Hepatic stellate cell (primary cell): Measurements from ENCODE around the gene CMTM6.
"Not testable (repeated sequence)": the region's sequence is repeated elsewhere in the genome, so short reads cannot be mapped to it uniquely, and the experiment has no call there.

Experiments
- DNase-seq: peaks from one replicate; pipeline ENCODE4 v3.0.0; 2011; ENCODE audit warnings: low spot score

CMTM6 gene

GRCh38 chr3:32499585-32499984, 3.1 kb downstream of the CMTM6 start:
- no peak for DNase-seq

- no peak for DNase-seq
Observed at GRCh38 chr3:32498992-32499391, 3.7 kb downstream of the CMTM6 start.

- DNase-seq = no peak
Observed at GRCh38 chr3:32498252-32498651, 4.4 kb downstream of the CMTM6 start.

DNA sequence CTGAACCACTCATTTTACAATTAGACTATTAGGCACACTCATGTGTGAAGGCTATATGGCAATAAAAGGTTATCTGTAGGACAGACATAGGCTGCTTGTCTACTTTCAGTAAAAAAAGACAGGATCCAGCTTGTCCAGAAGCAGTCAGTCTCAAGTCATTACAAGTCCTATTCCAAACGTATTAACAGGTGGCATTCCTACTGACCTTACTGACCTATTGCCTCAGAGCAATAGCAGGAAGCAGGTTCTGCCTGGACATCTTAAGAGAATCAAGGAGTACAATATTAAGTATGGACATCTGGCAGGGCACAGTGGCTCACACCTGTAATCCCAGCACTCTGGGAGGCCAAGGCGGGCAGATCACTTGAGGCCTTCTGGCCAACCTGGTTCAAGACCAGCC, 7.0 kb downstream of the CMTM6 start:
- no peak for DNase-seq

DNA sequence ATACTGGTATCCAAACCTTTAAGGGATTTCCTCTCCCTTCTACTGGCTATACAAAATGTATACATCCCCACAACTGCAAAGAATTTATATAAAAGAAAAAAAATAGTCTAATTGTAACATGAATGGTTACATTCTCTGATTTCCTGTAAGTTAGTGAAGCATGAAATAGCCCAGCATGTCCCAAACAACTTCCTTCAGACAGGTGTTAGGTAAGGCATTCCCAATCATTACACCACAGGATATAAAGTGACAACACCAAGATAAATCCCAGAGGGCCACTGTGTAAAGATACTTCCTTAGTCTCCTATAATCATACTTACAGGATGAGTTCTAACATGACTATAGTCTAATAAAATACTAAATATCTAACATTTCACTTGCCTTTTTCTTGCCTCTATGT, 7.6 kb downstream of the CMTM6 start:
- no peak for DNase-seq

- DNase-seq = no peak
Observed at GRCh38 chr3:32493437-32494414, 8.9 kb downstream of the CMTM6 start.

DNA sequence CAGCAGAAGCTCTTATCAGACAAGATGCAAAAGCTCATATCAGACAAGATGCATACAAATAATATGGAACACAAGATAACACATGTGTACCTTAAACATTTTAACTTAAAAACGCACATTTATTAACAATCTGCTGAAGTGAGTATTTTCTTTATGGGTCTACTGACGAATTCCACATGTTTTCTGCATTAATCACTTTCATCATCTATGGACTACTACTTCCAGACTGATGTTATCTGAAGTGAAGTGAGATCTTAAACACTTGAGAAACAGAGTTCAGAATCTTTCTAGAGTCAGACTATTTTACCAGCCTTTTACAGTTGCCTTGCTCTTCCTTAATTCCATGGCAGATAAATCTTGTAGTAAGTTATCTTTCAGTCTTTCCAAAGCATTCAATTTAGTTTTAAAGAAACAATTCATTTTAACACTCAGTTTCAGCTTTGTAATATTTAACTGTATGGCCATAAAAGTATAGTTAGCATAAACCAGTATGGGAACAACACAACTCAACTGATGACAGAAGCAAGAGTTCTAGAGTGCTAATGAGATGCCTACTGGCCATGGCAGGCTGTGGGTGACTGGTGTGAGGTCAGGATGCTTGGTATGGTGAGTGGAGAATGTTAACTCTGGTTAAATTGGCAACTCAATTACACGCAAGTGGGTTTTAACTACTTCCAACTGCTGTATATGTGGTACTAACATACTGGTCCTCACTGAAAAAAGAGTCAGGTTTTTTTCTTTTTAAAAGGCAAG, 9.8 kb downstream of the CMTM6 start:
- no peak for DNase-seq

DNA sequence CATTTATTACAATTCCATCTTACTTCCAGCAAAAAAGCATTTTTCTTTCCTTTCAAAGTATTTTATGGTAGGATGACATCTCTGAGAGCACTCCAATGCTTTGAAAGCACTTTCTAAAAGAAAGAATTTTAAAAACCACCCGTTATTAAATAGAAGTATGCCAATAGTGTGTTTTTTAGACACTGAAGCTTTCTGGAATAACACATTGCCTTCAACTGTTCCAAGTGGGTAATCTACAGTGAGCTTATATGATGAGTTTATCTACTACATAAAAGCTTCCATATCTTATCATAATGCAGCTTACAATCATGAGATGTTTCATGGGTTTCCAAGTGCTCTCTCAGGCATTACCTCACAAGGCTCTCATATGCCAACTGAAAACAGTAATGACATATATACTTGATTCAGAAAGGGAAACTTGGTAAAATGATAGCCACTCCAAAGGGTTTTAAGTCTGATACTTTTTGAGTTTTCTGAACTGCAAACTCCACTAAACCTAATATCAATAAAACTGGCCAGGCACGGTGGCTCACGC, 14.1 kb downstream of the CMTM6 start:
- DNase-seq = no peak

DNA sequence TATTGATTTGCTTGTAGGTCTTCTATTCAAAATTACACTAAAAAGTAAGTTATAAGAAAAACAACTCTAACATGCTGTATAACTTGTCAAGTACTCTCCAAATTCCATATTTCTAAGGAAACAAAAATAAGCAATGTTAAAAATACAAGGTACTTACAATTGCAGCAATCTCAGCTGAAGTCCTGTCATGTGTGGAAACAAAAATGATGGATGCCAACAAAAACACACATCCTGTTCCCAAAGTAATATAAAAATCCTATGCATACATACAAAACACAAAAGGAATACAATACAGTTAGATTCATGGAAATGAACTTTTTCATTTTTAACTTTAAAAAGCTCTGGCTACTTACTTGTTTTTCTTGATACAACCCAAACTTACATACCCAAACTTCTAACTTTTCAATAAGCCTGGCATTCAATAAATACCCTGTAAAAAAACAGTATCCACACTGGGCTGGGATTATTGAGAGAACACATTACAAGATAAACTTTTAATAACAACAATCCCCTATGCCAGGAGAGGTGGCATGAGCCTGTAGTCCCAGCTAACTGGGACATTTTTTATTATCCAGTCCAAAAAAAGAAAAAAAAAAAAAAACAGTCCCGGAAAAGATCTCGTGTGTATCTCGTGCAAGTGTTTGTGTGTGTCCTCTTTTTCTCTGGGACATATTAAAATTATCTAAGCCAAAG, 14.7 kb downstream of the CMTM6 start:
- no peak for DNase-seq

DNA sequence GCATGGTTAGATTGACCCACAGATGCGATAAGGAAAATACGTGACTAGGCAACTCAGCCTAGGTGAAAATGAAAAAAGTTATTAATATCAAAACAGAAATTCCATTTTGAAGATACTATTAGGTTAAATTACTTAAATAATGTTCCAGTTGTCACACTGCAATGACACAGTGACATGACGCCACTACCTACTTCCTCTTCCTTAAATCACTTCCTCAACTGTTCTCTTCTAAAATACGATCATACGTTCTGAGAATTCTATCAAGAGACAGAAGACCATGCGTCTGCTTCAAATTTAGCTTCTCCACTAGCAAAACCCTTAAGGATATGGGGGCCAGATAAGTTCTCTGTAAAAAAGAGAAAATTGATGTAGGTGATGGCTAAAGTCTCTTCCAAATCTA, 18.2 kb downstream of the CMTM6 start:
- DNase-seq = no peak

- DNase-seq = no peak
Observed at GRCh38 chr3:32483772-32484171, 18.9 kb downstream of the CMTM6 start.

DNA sequence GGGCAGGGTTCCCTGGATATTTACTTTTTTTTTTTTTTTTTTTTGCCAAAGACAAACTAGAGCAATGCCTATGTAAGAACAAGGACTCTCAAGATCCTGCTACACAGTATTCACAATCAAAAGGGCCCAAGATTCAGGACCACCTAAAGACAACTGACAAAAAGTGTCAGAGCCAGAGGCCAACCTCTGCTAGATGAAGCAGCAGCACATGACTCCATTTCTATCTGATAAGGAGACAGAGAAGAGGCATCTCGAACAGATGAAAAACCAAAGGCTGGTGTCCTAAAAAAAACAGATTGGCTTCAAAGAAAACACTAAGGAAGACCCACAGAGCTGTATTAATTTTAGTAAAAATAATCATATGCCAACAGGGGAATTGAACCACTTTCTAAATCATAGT, 20.0 kb downstream of the CMTM6 start:
- no peak for DNase-seq

DNA sequence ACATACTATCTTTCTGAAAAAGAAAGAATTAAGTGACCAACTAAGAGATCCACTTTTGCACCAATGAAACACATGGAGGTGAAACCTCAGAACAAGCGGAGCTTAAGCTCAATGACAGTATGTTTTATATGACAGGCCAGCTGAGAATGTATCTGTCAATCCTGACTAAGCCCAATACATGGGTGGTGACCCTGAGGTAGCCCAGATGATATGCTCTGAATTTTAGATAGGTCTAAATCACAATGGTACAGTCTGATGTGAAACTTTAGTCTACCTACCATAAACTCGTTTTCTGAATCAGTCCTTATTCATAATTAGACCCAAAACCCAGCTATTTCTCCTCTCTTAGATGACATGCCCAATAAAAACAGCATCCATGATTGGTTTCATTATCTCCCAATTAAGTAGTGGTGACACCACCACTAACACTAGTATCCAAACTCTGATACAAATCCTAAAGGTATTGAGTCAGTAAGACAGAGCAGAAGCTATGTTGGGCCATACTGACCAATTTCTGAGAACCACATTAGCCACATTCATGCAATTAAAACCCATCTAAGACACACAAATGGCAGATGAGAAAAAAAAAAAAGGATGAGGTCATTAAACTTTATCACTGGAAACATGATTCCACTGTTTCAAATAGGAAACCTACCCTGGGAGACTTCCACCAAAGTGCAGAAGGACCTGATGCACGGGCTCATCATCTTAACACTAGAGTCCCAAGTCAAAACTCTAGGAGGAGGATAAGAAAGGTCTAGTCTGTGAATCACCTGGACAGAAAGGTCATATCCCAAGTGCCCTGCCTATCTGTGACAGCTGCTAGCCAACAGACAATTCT, 20.6 kb downstream of the CMTM6 start:
- DNase-seq = no peak

GRCh38 chr3:32480604-32481003, 22.0 kb downstream of the CMTM6 start:
- no peak for DNase-seq

DNA sequence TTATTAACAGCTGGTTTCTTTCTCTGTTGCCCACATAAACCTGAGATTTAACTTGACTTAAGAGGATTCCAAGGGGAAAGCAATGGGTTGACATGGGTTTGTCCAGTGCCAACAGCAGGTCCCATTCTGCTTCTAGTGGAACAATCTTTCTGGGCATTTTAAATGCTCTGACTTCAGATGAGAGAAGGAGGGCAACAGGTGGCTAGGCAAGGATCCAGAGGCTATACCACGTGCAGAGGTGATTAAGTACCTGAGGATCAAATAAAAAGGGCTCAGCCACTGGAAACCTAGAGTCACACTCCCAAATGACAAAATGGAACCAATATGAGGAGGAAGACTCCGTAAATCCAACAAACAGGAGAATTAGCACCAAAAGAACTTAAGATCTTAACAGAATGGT, 28.5 kb downstream of the CMTM6 start:
- no peak for DNase-seq

DNA sequence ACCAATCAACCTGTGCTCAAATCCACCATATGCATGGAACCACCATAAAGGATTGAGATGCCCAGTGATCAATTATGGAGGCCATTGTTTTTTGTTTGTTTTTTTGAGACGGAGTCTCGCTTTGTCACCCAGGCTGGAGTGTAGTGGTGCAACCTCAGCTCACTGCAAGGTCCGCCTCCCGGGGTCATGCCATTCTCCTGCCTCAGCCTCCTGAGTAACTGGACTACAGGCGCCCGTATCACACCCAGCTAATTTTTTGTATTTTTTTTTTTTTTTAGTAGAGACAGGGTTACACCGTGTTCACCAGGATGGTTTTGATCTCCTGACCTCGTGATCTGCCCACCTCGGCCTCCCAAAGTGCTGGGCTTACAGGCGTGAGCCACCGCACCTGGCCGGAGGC, 30.5 kb downstream of the CMTM6 start:
- not testable (repeated sequence) for DNase-seq

DNA sequence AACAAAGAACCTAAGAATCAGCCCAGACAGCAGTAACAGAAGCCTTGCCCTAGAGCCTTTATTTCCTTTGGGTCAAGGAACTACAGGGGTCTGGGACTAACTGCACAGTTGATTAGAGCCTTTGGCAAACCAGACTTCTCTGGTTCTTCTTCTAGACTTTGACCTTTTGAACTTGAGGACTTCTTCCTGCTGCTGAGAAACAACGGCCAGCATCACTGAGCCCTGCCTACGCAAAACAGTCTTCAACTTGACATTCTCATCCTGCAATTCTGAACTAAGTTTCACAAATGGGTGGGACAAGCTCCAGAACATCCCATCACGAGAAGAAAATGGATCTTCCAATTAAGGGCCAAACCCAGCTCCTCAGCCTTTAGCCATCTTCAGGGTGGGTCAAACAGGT, 31.4 kb downstream of the CMTM6 start:
- no peak for DNase-seq

DNA sequence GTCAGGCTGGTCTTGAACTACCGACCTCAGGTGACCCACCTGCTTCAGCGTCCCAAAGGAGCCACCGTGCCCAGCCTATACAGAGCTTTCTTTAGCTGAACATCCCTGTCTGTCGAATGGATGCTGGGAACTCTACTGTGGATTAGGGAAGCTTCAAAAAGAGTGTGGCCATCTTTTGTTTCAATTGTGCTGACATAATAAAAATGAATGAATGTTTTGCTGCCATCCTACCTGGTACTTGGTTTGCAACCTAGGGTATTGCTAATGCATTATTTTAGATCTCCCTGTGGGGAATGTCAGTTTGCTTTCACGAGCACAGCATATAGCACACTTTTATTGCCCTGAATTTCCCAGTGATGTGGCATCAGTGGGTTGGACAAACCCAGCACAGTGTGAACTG, 32.3 kb downstream of the CMTM6 start:
- DNase-seq = no peak

DNA sequence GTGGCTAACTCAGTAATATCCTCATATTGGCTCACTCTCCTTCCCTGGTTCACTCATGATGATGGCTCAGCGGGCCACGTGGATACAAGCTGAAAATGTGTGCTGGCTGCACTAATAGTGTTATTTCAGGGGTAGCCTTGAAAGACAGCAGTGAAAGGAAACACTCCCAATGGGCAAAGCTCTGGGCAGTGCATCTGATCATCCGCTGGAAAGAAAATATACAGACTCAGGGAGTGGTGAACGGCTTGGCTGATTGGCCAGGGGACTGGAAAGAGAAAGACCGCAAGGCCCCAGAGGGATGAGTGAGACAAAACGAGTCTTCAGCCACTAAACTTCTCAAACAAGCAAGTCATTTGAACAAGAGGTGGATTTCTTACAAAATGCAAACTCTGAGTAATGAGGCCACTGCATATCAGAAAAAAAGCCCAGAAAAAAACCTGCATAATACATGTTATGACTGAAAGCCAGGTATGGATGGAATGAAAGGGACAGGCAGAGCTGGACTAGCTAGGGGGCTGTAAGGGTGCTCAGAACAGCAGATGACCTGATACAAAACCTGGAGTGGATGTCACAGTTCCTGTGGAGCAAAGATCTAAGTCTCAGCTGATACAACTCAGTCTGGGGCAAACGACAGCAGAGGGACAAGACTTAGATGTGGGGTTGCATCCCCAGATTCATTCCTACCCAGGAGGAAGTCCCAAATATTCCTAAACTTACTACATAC, 33.3 kb downstream of the CMTM6 start:
- DNase-seq = no peak

DNA sequence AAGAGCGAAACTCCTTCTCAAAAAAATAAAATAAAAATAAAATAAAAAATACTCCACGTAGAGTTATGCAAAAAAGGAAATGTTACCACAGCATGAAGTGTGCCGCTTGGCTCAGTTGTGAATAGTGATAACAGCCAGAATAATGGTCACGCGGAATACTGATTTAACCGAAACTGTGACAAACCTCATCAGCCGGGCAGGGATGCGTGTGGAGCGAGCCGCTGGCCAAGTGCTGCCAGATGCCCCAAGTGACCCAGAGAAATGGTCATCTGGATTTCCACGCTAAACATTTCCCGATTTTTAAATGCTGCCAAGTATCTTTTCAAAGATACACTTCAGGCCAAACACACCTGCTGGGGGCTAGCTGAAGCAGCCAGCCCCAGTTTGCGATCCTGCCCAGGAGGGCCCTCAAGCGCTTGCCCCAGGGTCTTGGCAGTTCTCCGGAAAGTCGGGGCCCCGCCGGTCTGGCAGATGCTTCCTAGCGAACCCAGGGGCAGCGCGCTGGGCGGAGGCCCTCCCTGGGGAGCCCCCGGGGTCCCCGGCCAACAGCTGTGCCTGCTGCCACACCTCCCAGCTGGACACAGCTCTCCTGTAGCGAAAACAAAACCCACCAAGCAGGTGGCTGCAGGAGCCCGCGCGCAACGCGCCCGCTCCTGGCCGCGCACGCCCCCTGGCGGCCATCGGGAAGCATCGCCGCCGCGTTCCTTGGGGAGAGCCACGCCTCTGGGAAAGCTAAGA, 35.1 kb downstream of the CMTM6 start:
- DNase-seq = peak; percentile 79
